Measurements from ENCODE around the gene WDR81.
"Not testable (repeated sequence)": the region's sequence is repeated elsewhere in the genome, so short reads cannot be mapped to it uniquely, and the experiment has no call there.

The WDR81 gene

DNA sequence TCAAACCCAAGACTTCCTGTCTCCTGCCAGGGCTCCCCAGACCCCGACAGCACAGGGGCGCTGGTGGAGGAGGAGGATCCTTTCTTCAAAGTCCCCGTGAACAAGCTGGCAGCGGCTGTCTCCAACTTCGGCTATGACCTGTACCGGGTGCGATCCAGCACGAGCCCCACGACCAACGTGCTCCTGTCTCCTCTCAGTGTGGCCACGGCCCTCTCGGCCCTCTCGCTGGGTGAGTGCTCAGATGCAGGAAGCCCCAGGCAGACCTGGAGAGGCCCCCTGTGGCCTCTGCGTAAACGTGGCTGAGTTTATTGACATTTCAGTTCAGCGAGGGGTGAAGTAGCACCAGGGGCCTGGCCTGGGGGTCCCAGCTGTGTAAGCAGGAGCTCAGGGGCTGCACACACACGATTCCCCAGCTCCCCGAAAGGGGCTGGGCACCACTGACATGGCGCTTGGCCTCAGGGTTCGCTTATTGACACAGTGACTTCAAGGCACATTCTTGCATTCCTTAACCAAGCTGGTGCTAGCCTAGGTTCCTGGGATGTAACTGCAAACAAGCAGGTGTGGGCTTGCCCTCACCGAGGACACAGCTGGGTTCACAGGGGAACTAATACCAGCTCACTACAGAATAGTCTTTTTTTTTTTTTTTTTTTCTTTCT lies 45.4 kb downstream of the WDR81 start:
- CTCF ChIA-PET: interaction anchor here (1.4 to 2.7 kb wide), 3 partner anchors 8 to 17 kb away, joined by 6 to 9 read pairs (median 7); no protein-coding TSS in a partner anchor
- no peak for DNase-seq (ENCODE audit: low read depth, low spot score)
- TF ChIP-seq, protein P1, sequence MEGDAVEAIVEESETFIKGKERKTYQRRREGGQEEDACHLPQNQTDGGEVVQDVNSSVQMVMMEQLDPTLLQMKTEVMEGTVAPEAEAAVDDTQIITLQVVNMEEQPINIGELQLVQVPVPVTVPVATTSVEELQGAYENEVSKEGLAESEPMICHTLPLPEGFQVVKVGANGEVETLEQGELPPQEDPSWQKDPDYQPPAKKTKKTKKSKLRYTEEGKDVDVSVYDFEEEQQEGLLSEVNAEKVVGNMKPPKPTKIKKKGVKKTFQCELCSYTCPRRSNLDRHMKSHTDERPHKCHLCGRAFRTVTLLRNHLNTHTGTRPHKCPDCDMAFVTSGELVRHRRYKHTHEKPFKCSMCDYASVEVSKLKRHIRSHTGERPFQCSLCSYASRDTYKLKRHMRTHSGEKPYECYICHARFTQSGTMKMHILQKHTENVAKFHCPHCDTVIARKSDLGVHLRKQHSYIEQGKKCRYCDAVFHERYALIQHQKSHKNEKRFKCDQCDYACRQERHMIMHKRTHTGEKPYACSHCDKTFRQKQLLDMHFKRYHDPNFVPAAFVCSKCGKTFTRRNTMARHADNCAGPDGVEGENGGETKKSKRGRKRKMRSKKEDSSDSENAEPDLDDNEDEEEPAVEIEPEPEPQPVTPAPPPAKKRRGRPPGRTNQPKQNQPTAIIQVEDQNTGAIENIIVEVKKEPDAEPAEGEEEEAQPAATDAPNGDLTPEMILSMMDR (IDR thresholded peaks at IDR 0.05; ENCODE audit: insufficient read depth, low read length, missing control alignments): no peak
- POLR2A ChIA-PET: interaction anchor here (0.6 kb wide), 1 partner anchor 33 kb away, joined by 3 read pairs; no protein-coding TSS in a partner anchor
- no peak overlapping the region for H3K4me3 ChIP-seq (ENCODE audit: low read depth, low read length)

DNA sequence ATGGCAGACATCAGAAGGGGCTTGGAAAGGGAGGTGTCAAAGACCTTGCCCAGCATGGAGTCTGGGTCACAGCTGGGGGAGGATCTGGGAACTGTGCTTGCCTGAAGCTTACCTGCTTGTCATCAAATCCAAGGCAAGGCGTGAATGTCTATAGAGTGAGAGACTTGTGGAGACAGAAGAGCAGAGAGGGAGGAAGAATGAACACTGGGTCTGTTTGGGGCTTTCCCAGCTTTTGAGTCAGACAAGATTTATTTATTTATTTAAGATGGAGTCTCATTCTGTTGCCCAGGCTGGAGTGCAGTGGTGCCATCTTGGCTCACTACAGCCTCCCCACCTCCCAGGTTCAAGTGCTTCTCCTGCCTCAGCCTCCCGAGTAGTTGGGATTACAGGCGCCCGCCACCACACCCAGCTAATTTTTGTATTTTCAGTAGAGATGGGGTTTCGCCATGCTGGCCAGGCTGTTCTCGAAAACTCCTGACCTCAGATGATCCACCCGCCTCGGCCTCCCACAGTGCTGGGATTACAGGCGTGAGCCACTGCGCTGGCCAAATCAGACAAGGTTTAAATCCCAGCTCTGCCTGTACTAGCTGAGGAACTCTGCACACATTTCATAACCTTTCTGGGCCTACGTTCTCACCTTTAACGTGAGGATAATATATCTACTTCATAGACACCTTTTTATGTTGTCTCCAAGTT lies 48.6 kb downstream of the WDR81 start:
- not testable (repeated sequence) for H3K4me3 ChIP-seq (ENCODE audit: low read depth, low read length); DNase-seq (ENCODE audit: low read depth, low spot score)
- ChIA-PET CTCF (interaction anchor here (0.7 to 1.9 kb wide), 4 partner anchors 7 to 52 kb away, joined by 3 to 13 read pairs (median 6); no protein-coding TSS in a partner anchor), POLR2A (interaction anchor here (1.1 to 3.0 kb wide), 4 partner anchors 11 to 56 kb away, joined by 3 to 11 read pairs (median 4); partner anchors contain the start of genes SERPINF1 and WDR81)

DNA sequence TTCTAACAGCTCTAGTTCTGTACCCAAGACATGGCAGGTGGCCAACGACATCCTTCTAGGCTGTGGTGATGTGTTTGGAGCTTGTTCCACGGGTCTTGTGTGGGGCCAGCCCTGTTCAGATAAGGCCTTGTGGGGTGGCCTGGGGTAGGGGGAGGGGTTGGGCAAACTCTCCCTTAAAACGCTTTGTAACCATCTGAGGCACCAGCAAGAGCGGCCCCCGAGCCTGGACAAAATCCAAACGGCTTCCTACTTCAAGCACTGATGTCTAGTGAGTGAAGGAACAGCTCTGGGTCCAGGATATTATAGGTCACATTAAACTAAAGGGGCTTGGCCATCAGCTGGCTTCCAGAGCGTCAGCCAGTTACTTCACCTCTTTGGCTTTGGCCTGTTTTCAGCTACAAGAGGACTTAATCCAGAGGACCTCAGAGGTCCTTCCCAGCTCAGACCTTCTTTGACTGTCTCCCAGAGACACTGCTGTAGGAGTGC lies 49.2 kb downstream of the WDR81 start:
- CTCF ChIA-PET: interaction anchor here (0.7 to 1.9 kb wide), 4 partner anchors 8 to 52 kb away, joined by 3 to 13 read pairs (median 6); no protein-coding TSS in a partner anchor
- POLR2A ChIA-PET: interaction anchor here (1.1 to 3.0 kb wide), 3 partner anchors 12 to 57 kb away, joined by 3 to 11 read pairs (median 5); partner anchors contain the start of genes SERPINF1 and WDR81

DNA sequence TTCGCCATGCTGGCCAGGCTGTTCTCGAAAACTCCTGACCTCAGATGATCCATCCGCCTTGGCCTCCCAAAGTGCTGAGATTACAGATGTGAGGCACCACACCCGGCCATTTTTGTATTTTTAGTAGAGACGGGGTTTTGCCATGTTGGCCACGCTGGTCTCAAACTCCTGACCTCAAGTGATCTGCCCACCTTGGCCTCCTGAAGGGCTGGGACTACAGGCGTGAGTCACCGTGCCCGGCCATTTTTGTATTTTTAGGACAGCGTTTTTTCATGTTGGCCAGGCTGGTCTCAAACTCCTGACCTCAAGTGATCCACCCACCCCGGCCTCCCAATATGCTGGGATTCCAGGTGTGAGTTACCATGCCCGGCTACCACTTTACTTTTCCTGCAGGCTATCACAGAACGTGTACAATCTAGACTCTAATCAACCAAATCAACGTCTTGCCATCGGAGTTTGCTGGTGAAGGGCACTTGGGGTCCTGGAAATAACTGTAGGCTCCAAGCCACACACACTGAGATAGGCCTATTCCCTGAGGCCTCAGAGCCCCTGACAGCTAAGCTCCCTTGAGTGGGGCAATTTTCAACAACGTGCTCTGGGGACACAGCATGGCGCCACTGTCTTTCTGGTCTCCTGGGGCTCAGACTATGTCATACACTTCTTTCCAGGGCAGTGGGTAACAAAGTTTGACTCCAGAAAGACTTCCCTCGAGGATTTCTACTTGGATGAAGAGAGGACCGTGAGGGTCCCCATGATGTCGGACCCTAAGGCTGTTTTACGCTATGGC lies 50.1 kb downstream of the WDR81 start:
- H3K4me3 ChIP-seq (ENCODE audit: low read depth, low read length): no peak overlapping the region
- no peak for DNase-seq (ENCODE audit: low read depth, low spot score)
- ChIA-PET POLR2A (interaction anchor here (1.3 to 3.0 kb wide), 2 partner anchors 13 to 58 kb away, joined by 3 to 11 read pairs; partner anchors contain the start of gene SERPINF1), CTCF (interaction anchor here (0.8 to 1.9 kb wide), 3 partner anchors 9 to 53 kb away, joined by 4 to 13 read pairs (median 9); no protein-coding TSS in a partner anchor)
- TF ChIP-seq, protein P1 (IDR thresholded peaks at IDR 0.05; ENCODE audit: insufficient read depth, low read length, missing control alignments): no peak

More for the DNA sequence above, 49.2 kb downstream of the WDR81 start:
- no peak for DNase-seq (ENCODE audit: low read depth, low spot score)
- TF ChIP-seq, protein P1 (IDR thresholded peaks at IDR 0.05; ENCODE audit: insufficient read depth, low read length, missing control alignments): no peak
- no peak overlapping the region for H3K4me3 ChIP-seq (ENCODE audit: low read depth, low read length)

DNA sequence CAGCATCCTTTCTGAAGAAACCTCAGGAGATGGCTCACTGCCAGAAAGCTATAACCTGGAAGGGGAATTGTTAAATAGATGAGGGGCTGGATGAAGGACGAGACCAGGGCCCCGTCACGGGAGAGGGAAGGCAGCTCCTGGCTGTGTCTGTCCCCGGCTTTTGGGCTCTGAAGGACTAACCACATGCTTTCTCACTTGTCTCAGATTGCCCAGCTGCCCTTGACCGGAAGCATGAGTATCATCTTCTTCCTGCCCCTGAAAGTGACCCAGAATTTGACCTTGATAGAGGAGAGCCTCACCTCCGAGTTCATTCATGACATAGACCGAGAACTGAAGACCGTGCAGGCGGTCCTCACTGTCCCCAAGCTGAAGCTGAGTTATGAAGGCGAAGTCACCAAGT lies 51.8 kb downstream of the WDR81 start:
- ChIA-PET POLR2A (no interaction called here), CTCF (interaction anchor here (0.9 to 2.3 kb wide), 3 partner anchors 7 to 57 kb away, joined by 3 to 9 read pairs (median 4); no protein-coding TSS in a partner anchor)
- H3K4me3 ChIP-seq (ENCODE audit: low read depth, low read length): no peak overlapping the region
- TF ChIP-seq, protein P1 (IDR thresholded peaks at IDR 0.05; ENCODE audit: insufficient read depth, low read length, missing control alignments): no peak
- DNase-seq (ENCODE audit: low read depth, low spot score): no peak

DNA sequence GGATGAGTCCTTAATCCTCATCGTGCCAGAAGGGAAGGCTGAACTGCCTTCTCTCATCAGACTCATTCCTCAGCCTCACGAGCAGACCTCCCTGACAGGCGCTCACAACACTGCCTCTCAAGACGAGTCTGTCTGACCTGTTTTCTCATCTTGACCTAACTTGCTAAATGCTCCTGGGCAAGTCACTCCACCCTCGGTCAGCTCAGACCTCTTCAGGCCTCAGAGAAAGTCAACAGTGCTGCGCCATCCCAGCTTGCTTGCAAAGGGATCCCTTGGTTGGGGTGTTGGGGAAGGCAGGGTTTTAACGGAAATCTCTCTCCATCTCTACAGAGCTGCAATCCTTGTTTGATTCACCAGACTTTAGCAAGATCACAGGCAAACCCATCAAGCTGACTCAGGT lies 52.4 kb downstream of the WDR81 start:
- TF ChIP-seq, protein P1 (IDR thresholded peaks at IDR 0.05; ENCODE audit: insufficient read depth, low read length, missing control alignments): no peak
- DNase-seq (ENCODE audit: low read depth, low spot score): no peak
- ChIA-PET POLR2A (no interaction called here), CTCF (interaction anchor here (0.9 to 2.3 kb wide), 3 partner anchors 8 to 57 kb away, joined by 3 to 10 read pairs (median 9); no protein-coding TSS in a partner anchor)
- no peak overlapping the region for H3K4me3 ChIP-seq (ENCODE audit: low read depth, low read length)
